Measurements from ENCODE around the gene UBE2S. TPM values are rescaled to one million over a fixed set of nuclear protein-coding genes. Genes with fewer than 3 reads are reported as not detected.

Gene UBE2S
- total RNA-seq, 1 donor from 2014 or later: 69.9 TPM

GRCh38 chr19:55350620-55351315, 56.8 kb downstream of the UBE2S start:
- Mint-ChIP-seq H3K9me3 (ENCODE audit: low read depth) (no peaks in the 10 kb centered on the region), H3K27me3 (peaks cover 44% of the 10 kb centered on the region)

More at GRCh38 chr19:55350620-55351315, 56.8 kb downstream of the UBE2S start:
- peaks cover 2% of the 10 kb centered on the region for H3K36me3 Mint-ChIP-seq (ENCODE audit: insufficient read depth)
- DNase-seq (ENCODE audit: low spot score, unreplicated experiment): no peak
- TF ChIP-seq, protein P1, sequence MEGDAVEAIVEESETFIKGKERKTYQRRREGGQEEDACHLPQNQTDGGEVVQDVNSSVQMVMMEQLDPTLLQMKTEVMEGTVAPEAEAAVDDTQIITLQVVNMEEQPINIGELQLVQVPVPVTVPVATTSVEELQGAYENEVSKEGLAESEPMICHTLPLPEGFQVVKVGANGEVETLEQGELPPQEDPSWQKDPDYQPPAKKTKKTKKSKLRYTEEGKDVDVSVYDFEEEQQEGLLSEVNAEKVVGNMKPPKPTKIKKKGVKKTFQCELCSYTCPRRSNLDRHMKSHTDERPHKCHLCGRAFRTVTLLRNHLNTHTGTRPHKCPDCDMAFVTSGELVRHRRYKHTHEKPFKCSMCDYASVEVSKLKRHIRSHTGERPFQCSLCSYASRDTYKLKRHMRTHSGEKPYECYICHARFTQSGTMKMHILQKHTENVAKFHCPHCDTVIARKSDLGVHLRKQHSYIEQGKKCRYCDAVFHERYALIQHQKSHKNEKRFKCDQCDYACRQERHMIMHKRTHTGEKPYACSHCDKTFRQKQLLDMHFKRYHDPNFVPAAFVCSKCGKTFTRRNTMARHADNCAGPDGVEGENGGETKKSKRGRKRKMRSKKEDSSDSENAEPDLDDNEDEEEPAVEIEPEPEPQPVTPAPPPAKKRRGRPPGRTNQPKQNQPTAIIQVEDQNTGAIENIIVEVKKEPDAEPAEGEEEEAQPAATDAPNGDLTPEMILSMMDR (IDR thresholded peaks at IDR 0.05; ENCODE audit: unreplicated experiment): no peak
- H3K4me1 Mint-ChIP-seq (ENCODE audit: low read depth): peaks cover 6% of the 10 kb centered on the region
- H3K4me3 Mint-ChIP-seq (ENCODE audit: low read depth): no peak overlapping the region
- no peak overlapping the region for H3K27ac Mint-ChIP-seq

Other genes with a start within 250 kb of the UBE2S start
- 14.9 and 18.4 TPM in 2 replicates for gene DNAAF3, start 241.2 kb downstream of the UBE2S start, total RNA-seq
- gene SYT5, start 227.5 kb downstream of the UBE2S start, total RNA-seq: 4.3 and 4.8 TPM in 2 replicates
- gene PTPRH, start 198.3 kb downstream of the UBE2S start, total RNA-seq: 0.43 and 1.6 TPM in 2 replicates
- 10.0 and 12.0 TPM in 2 replicates for gene TMEM86B, start 179.0 kb downstream of the UBE2S start, total RNA-seq
- gene PPP6R1, start 148.8 kb downstream of the UBE2S start, total RNA-seq: 70.9 and 72.3 TPM in 2 replicates
- gene HSPBP1, start 127.7 kb downstream of the UBE2S start, total RNA-seq: 46.1 and 46.9 TPM in 2 replicates
- 67.6 and 68.7 TPM in 2 replicates for gene BRSK1, start 123.8 kb downstream of the UBE2S start, total RNA-seq
- not detected in 2 replicates for gene TMEM150B, start 82.4 kb downstream of the UBE2S start, total RNA-seq
- gene KMT5C, start 67.9 kb downstream of the UBE2S start, total RNA-seq: 68.4 and 68.6 TPM in 2 replicates
- not detected in 2 replicates for gene COX6B2, start 53.1 kb downstream of the UBE2S start, total RNA-seq
- 0.09 TPM in 1 of 2 replicates, not detected in the other for gene GARIN5B, start 44.5 kb downstream of the UBE2S start, total RNA-seq
- gene IL11, start 37.3 kb downstream of the UBE2S start, total RNA-seq: 2.2 and 2.8 TPM in 2 replicates
- gene TMEM190, start 31.0 kb downstream of the UBE2S start, total RNA-seq: 2.3 and 4.3 TPM in 2 replicates
- 5.0 and 5.6 TPM in 2 replicates for gene TMEM238, start 23.5 kb downstream of the UBE2S start, total RNA-seq
- gene RPL28, start 21.9 kb downstream of the UBE2S start, total RNA-seq: 1,450 and 1,547 TPM in 2 replicates
- gene SHISA7, start 35.5 kb upstream of the UBE2S start, total RNA-seq: 0.10 TPM in 1 of 2 replicates, not detected in the other
- 36.3 and 36.6 TPM in 2 replicates for gene ISOC2, start 53.9 kb upstream of the UBE2S start, total RNA-seq
- gene C19orf85, start 57.0 kb upstream of the UBE2S start, total RNA-seq: not detected in 2 replicates
- gene ZNF628, start 68.8 kb upstream of the UBE2S start, total RNA-seq: 12.9 and 16.8 TPM in 2 replicates
- gene NAT14, start 77.4 kb upstream of the UBE2S start, total RNA-seq: 62.6 and 69.7 TPM in 2 replicates
- 1.1 and 1.6 TPM in 2 replicates for gene SSC5D, start 80.6 kb upstream of the UBE2S start, total RNA-seq
- 1.9 and 2.3 TPM in 2 replicates for gene SBK2, start 129.3 kb upstream of the UBE2S start, total RNA-seq
- gene SBK3, start 137.8 kb upstream of the UBE2S start, total RNA-seq: 0.64 TPM in 1 of 2 replicates, not detected in the other
- gene ZNF579, start 173.1 kb upstream of the UBE2S start, total RNA-seq: 26.6 and 29.1 TPM in 2 replicates
- 35.5 and 39.0 TPM in 2 replicates for gene FIZ1, start 191.7 kb upstream of the UBE2S start, total RNA-seq
- 7.9 and 8.5 TPM in 2 replicates for gene ZNF524, start 192.5 kb upstream of the UBE2S start, total RNA-seq
- gene ZNF865, start 197.9 kb upstream of the UBE2S start, total RNA-seq: 19.0 and 19.9 TPM in 2 replicates
- 14.6 and 15.3 TPM in 2 replicates for gene ZNF784, start 216.8 kb upstream of the UBE2S start, total RNA-seq
- 45.9 and 46.2 TPM in 2 replicates for gene ZNF580, start 233.2 kb upstream of the UBE2S start, total RNA-seq
- 38.8 and 40.1 TPM in 2 replicates for gene ZNF581, start 235.9 kb upstream of the UBE2S start, total RNA-seq
- gene CCDC106, start 240.4 kb upstream of the UBE2S start, total RNA-seq: 23.0 and 23.9 TPM in 2 replicates
- gene U2AF2, start 247.2 kb upstream of the UBE2S start, total RNA-seq: 275 and 281 TPM in 2 replicates

Measured in progenitor cell of endocrine pancreas (in vitro differentiated cells).